ENCODE measurements around the gene ZNF397.
"Not testable (repeated sequence)": the region's sequence is repeated elsewhere in the genome, so short reads cannot be mapped to it uniquely, and the experiment has no call there.

ZNF397 gene

DNA sequence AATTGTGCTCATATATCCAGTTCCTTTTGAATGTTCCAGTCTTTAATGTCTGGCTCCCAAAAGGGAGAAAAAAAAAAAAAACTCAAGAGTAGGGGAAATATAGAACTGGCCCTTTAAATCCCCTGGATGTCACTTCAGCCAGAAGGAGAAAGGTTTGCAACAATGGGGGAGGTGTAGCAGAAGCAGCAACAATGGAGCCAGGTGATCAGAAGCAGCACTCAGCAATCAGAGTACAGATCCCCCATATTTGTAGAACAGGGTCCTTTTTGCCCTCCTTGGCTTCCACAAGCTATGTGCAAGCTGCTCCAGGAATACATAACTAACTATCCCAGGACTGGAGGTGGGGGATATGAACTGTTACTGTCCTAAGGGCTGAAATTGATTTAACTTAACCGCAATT is 25.8 kb upstream of the ZNF397 start:
- H4K20me1 ChIP-seq, result no peaks in the 10 kb centered on the region
- no peak overlapping the region for H3K4me2 ChIP-seq
- no peak overlapping the region for H3K27ac ChIP-seq
- no peak overlapping the region for H3K9ac ChIP-seq
- no peaks in the 10 kb centered on the region for H3K36me3 ChIP-seq
- no peaks in the 10 kb centered on the region for H3K9me3 ChIP-seq
- no peak overlapping the region for H3K4me3 ChIP-seq
- no peaks in the 10 kb centered on the region for H3K27me3 ChIP-seq
- no peak for TF ChIP-seq Cebpa-rat (IDR thresholded peaks at IDR 0.05)
- H3K4me1 ChIP-seq, result peaks cover 7% of the 10 kb centered on the region; the same call in 1 of the 2 replicates

DNA sequence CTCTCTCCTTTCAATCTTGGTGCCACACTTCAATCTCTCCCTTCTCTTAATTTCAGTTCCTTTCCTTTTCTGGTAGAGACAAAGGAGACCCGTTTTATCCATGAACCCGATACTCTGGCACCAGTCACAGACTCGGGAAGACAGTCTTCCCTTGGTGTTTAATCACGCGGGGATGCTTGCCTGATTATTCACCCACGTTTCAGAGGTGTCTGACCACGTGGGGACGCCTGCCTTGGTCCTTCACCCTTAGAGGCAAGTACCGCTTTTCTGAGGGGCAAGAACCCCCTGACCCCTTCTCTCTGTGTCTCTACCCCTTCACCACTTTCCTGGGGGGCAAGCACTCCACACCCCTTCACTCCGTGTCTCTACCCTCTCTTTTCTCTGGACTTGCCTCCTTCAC is 24.2 kb upstream of the ZNF397 start:
- not testable (repeated sequence) for H3K9ac ChIP-seq, H3K27me3 ChIP-seq, H3K4me1 ChIP-seq, H3K9me3 ChIP-seq, H3K27ac ChIP-seq, H3K36me3 ChIP-seq, H3K4me3 ChIP-seq, H4K20me1 ChIP-seq, H3K4me2 ChIP-seq

DNA sequence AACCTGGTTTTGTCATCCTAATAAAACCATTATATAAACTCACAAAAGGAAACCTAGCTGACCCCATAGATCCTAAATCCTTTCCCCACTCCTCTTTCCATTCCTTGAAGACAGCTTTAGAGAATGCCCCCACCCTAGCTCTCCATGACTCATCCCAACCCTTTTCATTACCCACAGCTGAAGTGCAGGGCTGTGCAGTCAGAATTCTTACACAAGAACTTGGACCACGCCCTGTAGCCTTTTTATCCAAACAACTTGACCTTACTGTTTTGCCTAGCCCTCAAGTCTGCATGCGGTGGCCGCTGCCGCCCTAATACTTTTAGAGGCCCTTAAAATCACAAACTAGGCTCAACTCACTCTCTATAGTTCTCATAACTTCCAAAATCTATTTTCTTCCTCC is 21.5 kb upstream of the ZNF397 start:
- H3K9me3 ChIP-seq, H3K36me3 ChIP-seq, H3K27ac ChIP-seq, H3K4me2 ChIP-seq, H3K4me1 ChIP-seq, H3K4me3 ChIP-seq, H4K20me1 ChIP-seq, H3K27me3 ChIP-seq, H3K9ac ChIP-seq: not testable (repeated sequence)

DNA sequence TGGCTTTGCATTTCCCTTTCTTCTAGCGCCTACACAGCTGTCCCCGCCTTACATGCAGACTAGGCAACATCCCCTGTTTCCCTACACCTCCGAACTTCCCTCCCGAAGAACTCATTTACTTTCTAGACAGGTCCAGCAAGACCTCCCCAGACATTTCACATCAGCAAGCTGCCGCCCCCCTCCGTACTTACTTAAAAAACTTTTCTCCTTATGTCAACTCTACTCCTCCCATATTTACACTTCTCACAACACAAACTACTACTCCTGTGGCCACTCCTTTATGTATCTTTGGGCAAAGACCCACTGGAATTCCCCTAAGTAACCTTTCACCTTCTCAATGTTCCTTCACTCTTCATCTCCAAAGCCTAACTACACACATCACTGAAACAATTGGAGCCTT is 20.4 kb upstream of the ZNF397 start:
- no peak for TF ChIP-seq Cebpa-rat (IDR thresholded peaks at IDR 0.05)
- no peak overlapping the region for H3K4me2 ChIP-seq
- H3K36me3 ChIP-seq, result no peaks in the 10 kb centered on the region
- no peak overlapping the region for H3K27ac ChIP-seq
- H3K27me3 ChIP-seq, result no peaks in the 10 kb centered on the region
- no peak overlapping the region for H3K9ac ChIP-seq
- H3K4me1 ChIP-seq, result no peaks in the 10 kb centered on the region
- H3K9me3 ChIP-seq, result no peaks in the 10 kb centered on the region
- no peak overlapping the region for H3K4me3 ChIP-seq
- H4K20me1 ChIP-seq, result no peaks in the 10 kb centered on the region

DNA sequence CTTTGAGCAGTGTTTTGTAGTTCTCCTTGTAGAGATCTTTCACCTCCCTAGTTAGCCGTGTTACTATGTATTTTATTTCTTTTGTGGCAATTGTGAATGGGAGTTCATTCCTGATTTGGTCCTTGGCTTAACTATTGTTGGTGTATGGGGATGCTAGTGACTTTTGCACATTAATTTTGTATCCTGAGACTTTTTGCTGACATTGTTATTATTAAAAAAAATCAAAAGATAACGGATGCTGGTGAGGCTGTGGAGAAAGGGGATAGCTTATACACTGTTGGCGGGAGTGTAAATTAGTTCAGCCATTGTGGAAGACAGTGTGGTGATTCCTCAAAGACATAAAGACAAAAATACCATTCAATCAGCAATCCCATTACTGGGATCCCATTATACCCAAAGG is 17.0 kb upstream of the ZNF397 start:
- Histone ChIP-seq H3K4me2 (no peak overlapping the region), H4K20me1 (no peaks in the 10 kb centered on the region), H3K4me3 (no peak overlapping the region), H3K27ac (no peak overlapping the region), H3K9me3 (no peaks in the 10 kb centered on the region), H3K9ac (no peak overlapping the region), H3K27me3 (no peaks in the 10 kb centered on the region), H3K36me3 (no peaks in the 10 kb centered on the region), H3K4me1 (no peaks in the 10 kb centered on the region)
- TF ChIP-seq Cebpa-rat (IDR thresholded peaks at IDR 0.05), result no peak

DNA sequence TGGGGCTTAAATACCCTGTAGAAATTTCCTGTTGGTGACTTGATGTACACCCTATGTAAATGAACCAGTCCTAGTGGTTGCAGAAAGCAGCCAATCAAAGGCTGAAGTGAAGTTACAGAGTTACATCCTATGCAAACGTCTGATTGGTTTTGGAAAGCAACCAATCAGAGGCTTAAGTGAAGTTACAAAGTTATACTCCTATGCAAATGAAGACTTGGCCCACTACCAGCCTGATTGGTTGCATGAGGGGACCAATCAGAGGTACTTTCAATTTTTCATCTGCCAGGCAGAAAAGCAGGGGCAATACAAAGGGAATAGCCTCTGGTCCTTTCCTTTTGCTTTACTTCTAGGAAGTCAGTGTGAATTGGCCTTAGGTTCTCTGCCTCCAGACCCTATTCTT is 13.6 kb upstream of the ZNF397 start:
- H3K27me3 ChIP-seq, result no peaks in the 10 kb centered on the region
- H3K4me1 ChIP-seq, result no peaks in the 10 kb centered on the region
- no peak overlapping the region for H3K4me3 ChIP-seq
- H3K9me3 ChIP-seq, result no peaks in the 10 kb centered on the region
- TF ChIP-seq Cebpa-rat (IDR thresholded peaks at IDR 0.05), result no peak
- H3K27ac ChIP-seq, result no peak overlapping the region
- no peak overlapping the region for H3K9ac ChIP-seq
- H3K4me2 ChIP-seq, result no peak overlapping the region
- H3K36me3 ChIP-seq, result no peaks in the 10 kb centered on the region
- no peaks in the 10 kb centered on the region for H4K20me1 ChIP-seq

DNA sequence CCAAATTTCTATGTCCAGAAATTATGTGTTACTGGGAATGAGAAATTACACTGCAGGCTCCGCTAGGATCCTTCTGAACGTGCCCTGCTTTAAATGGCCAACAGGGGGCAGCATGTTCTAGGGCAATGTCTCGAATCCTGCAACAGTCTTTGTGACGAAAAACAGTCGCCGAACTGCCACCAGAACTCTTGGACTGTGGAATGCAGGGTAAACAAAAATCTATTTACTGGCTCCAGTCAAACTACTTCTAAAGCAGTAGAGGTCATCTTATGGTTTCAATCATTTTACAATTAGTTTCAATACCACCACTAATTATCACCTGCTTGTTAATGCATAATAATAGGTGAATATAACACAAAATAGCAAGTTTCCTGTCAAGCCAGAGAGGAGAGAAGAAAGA is 9.8 kb upstream of the ZNF397 start:
- peak overlapping the region; percentile 39; the same call in 1 of the 2 replicates for H3K4me2 ChIP-seq

DNA sequence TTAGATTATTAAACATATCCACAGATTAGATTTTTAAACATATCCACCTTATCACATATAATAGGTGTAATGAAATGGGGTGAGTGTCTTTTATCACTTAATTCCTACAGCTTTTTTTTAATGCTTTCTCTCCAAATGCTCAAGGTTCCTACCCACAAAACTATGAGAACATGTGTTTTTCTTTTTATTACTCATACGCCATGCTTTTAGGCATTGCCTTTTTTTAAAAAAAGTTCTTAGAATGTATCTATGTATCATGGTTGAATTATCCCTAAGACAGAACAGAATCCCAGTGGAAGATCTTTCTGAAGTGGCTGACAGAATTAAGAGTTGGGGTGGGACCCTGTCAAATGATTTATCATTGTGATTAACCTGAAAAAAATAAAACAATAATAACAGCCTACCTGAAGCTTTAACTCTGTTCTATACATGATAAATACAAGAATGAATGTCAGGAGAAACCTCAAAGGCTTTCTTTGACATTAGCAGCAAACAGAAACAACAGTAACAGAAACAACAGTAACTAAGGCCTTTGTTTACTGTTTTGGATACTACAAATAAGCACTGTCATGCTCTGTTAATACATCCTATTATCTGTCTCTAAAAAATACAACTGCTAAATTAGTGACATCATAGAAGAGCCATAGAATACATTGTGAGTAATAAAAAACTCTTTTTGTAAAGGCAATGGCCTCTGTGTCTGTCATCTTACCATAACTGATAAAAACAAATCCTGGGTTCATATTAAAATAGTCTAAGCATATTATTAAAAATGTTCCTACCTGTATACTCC is 4.1 kb upstream of the ZNF397 start:
- no peak for TF ChIP-seq Cebpa-rat (IDR thresholded peaks at IDR 0.05)
- Histone ChIP-seq H3K27me3 (no peaks in the 10 kb centered on the region), H3K9me3 (no peaks in the 10 kb centered on the region)

More for the DNA sequence above, 9.8 kb upstream of the ZNF397 start:
- H3K9ac ChIP-seq, result no peak overlapping the region
- TF ChIP-seq Cebpa-rat (IDR thresholded peaks at IDR 0.05), result no peak
- H4K20me1 ChIP-seq, result no peaks in the 10 kb centered on the region
- no peak overlapping the region for H3K4me3 ChIP-seq
- H3K4me1 ChIP-seq, result no peaks in the 10 kb centered on the region
- no peak overlapping the region for H3K27ac ChIP-seq
- no peaks in the 10 kb centered on the region for H3K36me3 ChIP-seq
- no peaks in the 10 kb centered on the region for H3K27me3 ChIP-seq
- H3K9me3 ChIP-seq, result no peaks in the 10 kb centered on the region

DNA sequence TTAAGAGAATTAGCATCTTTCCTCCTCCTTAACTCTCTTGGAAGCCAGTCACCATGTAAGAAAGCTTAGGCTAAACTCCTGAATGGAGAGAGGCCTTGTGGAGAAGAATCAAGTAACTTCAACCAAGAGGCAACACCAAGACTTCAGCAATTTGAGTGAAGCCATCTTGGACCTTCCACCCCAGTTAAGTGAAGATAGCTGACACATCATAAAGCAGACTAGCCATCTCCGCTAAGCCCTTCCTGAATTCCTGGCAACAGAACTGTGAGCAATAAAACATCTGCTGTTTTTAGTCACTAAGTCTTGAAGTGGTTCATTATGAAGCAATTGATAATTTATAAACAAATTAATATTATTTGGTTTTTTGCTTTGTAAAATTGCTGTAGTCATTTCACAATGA is 1.5 kb upstream of the ZNF397 start:
- H3K4me1 ChIP-seq, result peaks cover 17% of the 10 kb centered on the region
- peaks cover 20% of the 10 kb centered on the region for H3K9me3 ChIP-seq
- H3K27ac ChIP-seq, result no peak overlapping the region
- H3K4me3 ChIP-seq, result no peak overlapping the region
- H3K9ac ChIP-seq, result no peak overlapping the region
- H3K4me2 ChIP-seq, result no peak overlapping the region
- peaks cover 22% of the 10 kb centered on the region for H3K36me3 ChIP-seq
- no peaks in the 10 kb centered on the region for H3K27me3 ChIP-seq
- no peak for TF ChIP-seq Cebpa-rat (IDR thresholded peaks at IDR 0.05)
- H4K20me1 ChIP-seq, result no peaks in the 10 kb centered on the region

More for the DNA sequence above, 4.1 kb upstream of the ZNF397 start:
- Histone ChIP-seq H3K4me2 (no peak overlapping the region), H3K4me1 (peaks cover 7% of the 10 kb centered on the region), H3K9ac (no peak overlapping the region), H3K4me3 (no peak overlapping the region), H3K36me3 (no peaks in the 10 kb centered on the region), H4K20me1 (no peaks in the 10 kb centered on the region), H3K27ac (no peak overlapping the region)

DNA sequence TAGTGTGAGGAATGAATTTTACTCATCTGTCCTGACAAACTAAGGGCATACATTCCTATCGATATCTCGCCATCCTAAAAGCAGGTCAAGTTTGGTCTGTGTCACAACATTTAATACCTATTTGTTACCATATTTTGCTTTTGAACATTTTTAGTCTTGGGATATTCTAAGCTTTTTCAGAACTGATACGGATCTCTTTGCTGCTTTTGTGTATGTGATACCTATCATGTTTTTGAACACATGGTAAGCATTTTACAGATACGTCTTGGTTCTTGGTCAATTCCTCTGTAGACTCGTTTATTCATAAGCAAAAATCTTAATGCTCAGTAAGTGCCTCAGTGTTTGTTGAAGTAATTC is 592 bp downstream of the ZNF397 start:
- peaks cover 43% of the 10 kb centered on the region for H3K36me3 ChIP-seq
- peak overlapping the region; percentile 83 for H3K4me3 ChIP-seq
- H3K27ac ChIP-seq, result peak overlapping the region; percentile 98
- H3K4me2 ChIP-seq, result peak overlapping the region; percentile 79
- peaks cover 42% of the 10 kb centered on the region for H3K9me3 ChIP-seq
- no peak for TF ChIP-seq Cebpa-rat (IDR thresholded peaks at IDR 0.05)
- H4K20me1 ChIP-seq, result no peaks in the 10 kb centered on the region
- peak overlapping the region; percentile 97 for H3K9ac ChIP-seq
- no peaks in the 10 kb centered on the region for H3K27me3 ChIP-seq
- peaks cover 17% of the 10 kb centered on the region for H3K4me1 ChIP-seq

DNA sequence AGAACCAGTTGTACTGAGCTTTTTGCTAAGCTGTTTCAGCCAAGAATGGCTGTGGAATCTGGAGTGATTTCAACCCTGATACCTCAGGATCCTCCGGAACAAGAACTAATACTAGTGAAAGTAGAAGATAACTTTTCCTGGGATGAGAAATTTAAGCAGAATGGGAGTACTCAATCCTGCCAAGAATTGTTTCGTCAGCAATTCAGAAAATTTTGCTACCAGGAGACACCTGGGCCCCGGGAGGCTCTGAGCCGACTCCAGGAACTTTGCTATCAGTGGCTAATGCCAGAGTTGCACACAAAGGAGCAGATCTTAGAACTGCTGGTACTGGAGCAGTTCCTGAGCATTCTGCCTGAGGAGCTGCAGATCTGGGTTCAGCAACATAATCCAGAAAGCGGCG is 1.6 kb downstream of the ZNF397 start:
- TF ChIP-seq Cebpa-rat (IDR thresholded peaks at IDR 0.05), result no peak
- Histone ChIP-seq H3K36me3 (peaks cover 53% of the 10 kb centered on the region), H3K4me2 (peak overlapping the region; percentile 79), H3K9me3 (peaks cover 52% of the 10 kb centered on the region), H3K27ac (no peak overlapping the region), H3K4me3 (peak overlapping the region; percentile 83; the same call in 1 of the 2 replicates), H3K27me3 (no peaks in the 10 kb centered on the region), H3K9ac (no peak overlapping the region), H4K20me1 (no peaks in the 10 kb centered on the region), H3K4me1 (peaks cover 17% of the 10 kb centered on the region)

Measured in BLaER1 (cell line).